Neural cell (in vitro differentiated cells): Measurements from ENCODE around the gene PLSCR5. TPM values are rescaled to one million over a fixed set of nuclear protein-coding genes. Genes with fewer than 3 reads are reported as not detected.

Experiments
- H2AFZ ChIP-seq: fragments of 200-600, 300-800 bp; sonication (generic), shearing (Covaris generic); 2 replicates; pipeline ENCODE4 v1.6.0; 2014; ENCODE audit warnings: low read depth, mild to moderate bottlenecking, antibody characterized with exemption, low read length, moderate library complexity
- H3F3A ChIP-seq: fragments of 200-600 bp; shearing (Covaris generic); 2 replicates; pipeline ENCODE4 v1.6.1; 2016; ENCODE audit warnings: mild to moderate bottlenecking, moderate library complexity, mixed read lengths, antibody characterized with exemption, low read length; ENCODE audit not compliant: insufficient read depth, poor library complexity, severe bottlenecking
- H3K27ac ChIP-seq: fragments of 200-600, 300-800 bp; sonication (generic), shearing (Covaris generic); 2 replicates; pipeline ENCODE4 v1.5.1; 2014; ENCODE audit warnings: mild to moderate bottlenecking, low read length, moderate library complexity
- H3K27me3 ChIP-seq: fragments of 300-800, 200-600 bp; sonication (generic), shearing (Covaris generic); 2 replicates; pipeline ENCODE4 v1.6.0; 2014; ENCODE audit warnings: mild to moderate bottlenecking, low read depth, low read length, moderate library complexity; ENCODE audit not compliant: insufficient read depth
- H3K36me3 ChIP-seq: fragments of 300-800, 200-600 bp; sonication (generic), shearing (Covaris generic); 2 replicates; pipeline ENCODE4 v1.5.1; 2014; ENCODE audit warnings: mild to moderate bottlenecking, antibody characterized with exemption, low read length, moderate library complexity; ENCODE audit not compliant: insufficient read depth
- H3K4me2 ChIP-seq: fragments of 300-800, 200-600 bp; sonication (generic), shearing (Covaris generic); 2 replicates; pipeline ENCODE4 v1.6.0; 2014; ENCODE audit warnings: mild to moderate bottlenecking, low read length
- H3K4me3 ChIP-seq: fragments of 300-800, 200-600 bp; sonication (generic), shearing (Covaris generic); 2 replicates; pipeline ENCODE4 v1.5.1; 2014; ENCODE audit warnings: mild to moderate bottlenecking, low read length, moderate library complexity
- H3K79me2 ChIP-seq: fragments of 200-600 bp; shearing (Covaris generic); replicated peaks from 2 replicates; pipeline ENCODE4 v1.6.0; 2014; ENCODE audit warnings: mild to moderate bottlenecking, low read length, moderate library complexity; ENCODE audit not compliant: insufficient read depth
- H3K9ac ChIP-seq: fragments of 300-800, 200-600 bp; sonication (generic), shearing (Covaris generic); 2 replicates; pipeline ENCODE4 v1.6.1; 2016; ENCODE audit warnings: mild to moderate bottlenecking, low read length, mixed read lengths
- H3K9me2 ChIP-seq: fragments of 200-600 bp; shearing (Covaris generic); 2 replicates; pipeline ENCODE4 v1.6.1; 2016; ENCODE audit warnings: mild to moderate bottlenecking, low read length, mixed read lengths; ENCODE audit not compliant: insufficient read depth
- H3K9me3 ChIP-seq: fragments of 200-600, 300-800 bp; sonication (generic), shearing (Covaris generic); 2 replicates; pipeline ENCODE4 v1.6.1; 2016; ENCODE audit warnings: mild to moderate bottlenecking, mixed run types, low read length, moderate library complexity, mixed read lengths
- H4K20me1 ChIP-seq: fragments of 200-600 bp; shearing (Covaris generic); 2 replicates; pipeline ENCODE4 v1.6.1; 2016; ENCODE audit warnings: mild to moderate bottlenecking, mixed run types; ENCODE audit not compliant: insufficient read depth
- CTCF ChIP-seq: fragments of 450-650 bp; IDR thresholded peaks from 2 replicates; pipeline ENCODE4 v1.5.1; 2014; ENCODE audit warnings: antibody characterized with exemption, mild to moderate bottlenecking, moderate library complexity; ENCODE audit not compliant: poor library complexity, severe bottlenecking
- EP300 ChIP-seq: fragments of 450-650 bp; conservative IDR thresholded peaks from 2 replicates; pipeline ENCODE4 v1.6.1; 2014; ENCODE audit warnings: antibody characterized with exemption, mild to moderate bottlenecking, moderate library complexity; ENCODE audit not compliant: poor library complexity, severe bottlenecking
- EZH2 ChIP-seq: fragments of 200-600, 300-800 bp; shearing (Covaris generic), sonication (generic); IDR thresholded peaks from 2 replicates; pipeline ENCODE4 v1.6.1; 2014; ENCODE audit warnings: antibody characterized with exemption, low read length, borderline replicate concordance, mild to moderate bottlenecking; ENCODE audit not compliant: insufficient read depth, poor library complexity, severe bottlenecking
- MXI1 ChIP-seq: fragments of 450-650 bp; conservative IDR thresholded peaks from 2 replicates; pipeline ENCODE4 v1.6.1; 2014; ENCODE audit warnings: antibody characterized with exemption, mild to moderate bottlenecking; ENCODE audit not compliant: poor library complexity, severe bottlenecking
- POLR2AphosphoS5 ChIP-seq: IDR thresholded peaks from 2 replicates; pipeline ENCODE4 v1.6.1; 2012
- RAD21 ChIP-seq: fragments of 450-650 bp; conservative IDR thresholded peaks from 2 replicates; pipeline ENCODE4 v1.6.1; 2014; ENCODE audit warnings: antibody characterized with exemption, mild to moderate bottlenecking, moderate library complexity
- REST ChIP-seq: IDR thresholded peaks from 2 replicates; pipeline ENCODE4 v1.6.1; 2012; ENCODE audit warnings: borderline replicate concordance
- SMC3 ChIP-seq: fragments of 450-650 bp; conservative IDR thresholded peaks from 2 replicates; pipeline ENCODE4 v1.6.1; 2014; ENCODE audit warnings: antibody characterized with exemption, mild to moderate bottlenecking, moderate library complexity; ENCODE audit not compliant: poor library complexity
- TAF1 ChIP-seq: IDR thresholded peaks from 2 replicates; pipeline ENCODE4 v1.6.1; 2012; ENCODE audit warnings: low read depth
- polyA plus RNA-seq: library from polyadenylated mRNA; depleted of rRNA; stranded (reverse); fragments of >200 nt; gene quantifications from 2 replicates; pipeline ENCODE4 v1.2.3, GENCODE V29; 2014

The PLSCR5 gene
- polyA plus RNA-seq, 1 donor from 2014 or later: 0.37 TPM

- H3K4me2 ChIP-seq: no peak overlapping the region
- H3K9ac ChIP-seq: no peak overlapping the region
- no peaks in the 10 kb centered on the region for H3K36me3 ChIP-seq
- no peak overlapping the region for H3K27ac ChIP-seq
- H3K27me3 ChIP-seq: no peaks in the 10 kb centered on the region
- H3F3A ChIP-seq: no peaks in the 10 kb centered on the region
- no peak overlapping the region for H2AFZ ChIP-seq
- no peaks in the 10 kb centered on the region for H3K79me2 ChIP-seq
- H3K9me2 ChIP-seq: no peaks in the 10 kb centered on the region
- H4K20me1 ChIP-seq: no peaks in the 10 kb centered on the region
- TF ChIP-seq CTCF (peak; percentile 79), POLR2AphosphoS5 (no peak), MXI1 (no peak), EP300 (no peak), SMC3 (peak; percentile 89), TAF1 (no peak), REST (no peak), EZH2 (no peak), RAD21 (peak; percentile 89)
- no peaks in the 10 kb centered on the region for H3K9me3 ChIP-seq
- H3K4me3 ChIP-seq: no peak overlapping the region
Measured at GRCh38 chr3:146577662-146578061, 27.5 kb downstream of the PLSCR5 start.

DNA sequence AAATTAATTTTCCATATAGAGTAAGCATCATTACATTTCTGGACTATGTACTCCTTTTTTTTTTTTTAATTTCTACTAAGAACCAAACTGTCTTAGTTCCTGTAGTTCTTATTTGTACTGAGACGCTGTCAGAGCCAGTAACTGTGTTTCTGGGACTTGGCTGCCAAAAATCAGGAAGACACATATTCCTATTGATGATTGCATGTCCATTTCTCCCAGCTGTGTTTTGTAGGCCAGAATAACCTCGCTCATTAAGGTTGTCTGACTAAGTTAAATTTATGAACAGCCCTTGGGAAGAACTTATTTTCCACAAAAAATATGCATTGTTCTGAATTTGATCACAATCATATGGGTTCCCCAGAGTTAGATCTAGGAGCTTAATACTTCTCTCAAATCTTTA, 29.5 kb downstream of the PLSCR5 start:
- Histone ChIP-seq H4K20me1 (no peaks in the 10 kb centered on the region), H3K4me3 (no peak overlapping the region), H2AFZ (no peak overlapping the region), H3K36me3 (no peaks in the 10 kb centered on the region), H3F3A (no peaks in the 10 kb centered on the region), H3K9me3 (no peaks in the 10 kb centered on the region), H3K27me3 (no peaks in the 10 kb centered on the region), H3K27ac (no peak overlapping the region), H3K79me2 (no peaks in the 10 kb centered on the region), H3K9ac (no peak overlapping the region), H3K9me2 (no peaks in the 10 kb centered on the region), H3K4me2 (no peak overlapping the region)
- no peak for TF ChIP-seq RAD21

DNA sequence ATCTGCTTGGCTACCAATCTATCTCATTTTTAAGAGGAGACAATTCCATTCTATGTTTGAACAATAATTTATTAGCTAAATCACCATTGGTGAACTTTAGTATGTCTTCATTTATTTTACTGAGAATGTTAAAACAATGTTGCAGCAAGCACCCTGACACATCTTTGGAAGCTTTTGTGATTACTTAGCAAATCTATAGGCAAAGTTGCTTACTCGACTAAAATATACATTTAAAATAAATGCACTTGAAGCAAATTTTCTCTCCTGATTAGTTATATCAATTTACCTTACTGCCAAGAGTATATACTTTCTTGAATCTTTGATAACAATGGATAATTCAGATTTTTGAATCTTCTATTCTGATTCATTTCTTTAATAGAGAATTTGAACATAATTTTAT, 31.0 kb downstream of the PLSCR5 start:
- H4K20me1 ChIP-seq: no peaks in the 10 kb centered on the region
- H2AFZ ChIP-seq: no peak overlapping the region
- no peaks in the 10 kb centered on the region for H3F3A ChIP-seq
- H3K9me3 ChIP-seq: no peaks in the 10 kb centered on the region
- H3K9me2 ChIP-seq: no peaks in the 10 kb centered on the region
- no peaks in the 10 kb centered on the region for H3K27me3 ChIP-seq
- H3K4me2 ChIP-seq: no peak overlapping the region
- H3K36me3 ChIP-seq: no peaks in the 10 kb centered on the region
- no peak overlapping the region for H3K27ac ChIP-seq
- H3K9ac ChIP-seq: no peak overlapping the region
- H3K79me2 ChIP-seq: no peaks in the 10 kb centered on the region
- TF ChIP-seq TAF1 (no peak), POLR2AphosphoS5 (no peak), MXI1 (no peak), SMC3 (no peak), REST (no peak), EP300 (no peak), RAD21 (no peak), CTCF (no peak), EZH2 (no peak)
- H3K4me3 ChIP-seq: no peak overlapping the region
